SU-DHL-6 (cell line): ENCODE measurements around the gene PITPNM3.

Source experiments
- EZH2phosphoT487 ChIP-seq: fragments of 200-600 bp; sonication (generic), shearing (Covaris generic); conservative IDR thresholded peaks from 2 replicates; pipeline ENCODE4 v1.6.1; 2018; ENCODE audit warnings: mild to moderate bottlenecking, antibody characterized with exemption, low read length, moderate library complexity, mixed read lengths
- TF ChIP-seq, protein P1 (sequence below): fragments of 200-600 bp; sonication (generic); IDR thresholded peaks from one replicate; pipeline ENCODE4 v1.5.1; 2017; ENCODE audit warnings: antibody characterized with exemption, mild to moderate bottlenecking, low read length, moderate library complexity; ENCODE audit not compliant: insufficient read depth, poor library complexity, severe bottlenecking

DNA sequence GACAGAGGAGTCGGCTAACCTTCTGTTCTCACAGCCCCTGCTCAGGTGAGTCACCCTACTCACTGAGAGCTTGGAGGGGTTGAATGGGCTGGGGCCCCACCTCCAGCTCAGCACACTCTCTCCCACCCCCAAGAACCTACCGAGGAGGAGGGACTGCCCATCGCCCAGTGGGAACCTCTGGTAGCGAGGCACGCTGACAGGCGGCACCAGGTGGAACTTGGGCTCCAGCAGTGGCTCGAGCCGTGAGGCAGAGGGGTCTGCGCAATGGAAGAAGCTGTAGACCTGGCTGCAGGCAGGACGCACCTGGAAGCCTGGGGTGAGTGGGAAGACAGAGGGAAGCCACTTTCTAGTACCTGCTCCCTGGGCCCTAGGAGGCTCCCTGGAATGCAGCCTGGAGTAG lies 83.8 kb downstream of the PITPNM3 start:
- TF ChIP-seq, protein P1, sequence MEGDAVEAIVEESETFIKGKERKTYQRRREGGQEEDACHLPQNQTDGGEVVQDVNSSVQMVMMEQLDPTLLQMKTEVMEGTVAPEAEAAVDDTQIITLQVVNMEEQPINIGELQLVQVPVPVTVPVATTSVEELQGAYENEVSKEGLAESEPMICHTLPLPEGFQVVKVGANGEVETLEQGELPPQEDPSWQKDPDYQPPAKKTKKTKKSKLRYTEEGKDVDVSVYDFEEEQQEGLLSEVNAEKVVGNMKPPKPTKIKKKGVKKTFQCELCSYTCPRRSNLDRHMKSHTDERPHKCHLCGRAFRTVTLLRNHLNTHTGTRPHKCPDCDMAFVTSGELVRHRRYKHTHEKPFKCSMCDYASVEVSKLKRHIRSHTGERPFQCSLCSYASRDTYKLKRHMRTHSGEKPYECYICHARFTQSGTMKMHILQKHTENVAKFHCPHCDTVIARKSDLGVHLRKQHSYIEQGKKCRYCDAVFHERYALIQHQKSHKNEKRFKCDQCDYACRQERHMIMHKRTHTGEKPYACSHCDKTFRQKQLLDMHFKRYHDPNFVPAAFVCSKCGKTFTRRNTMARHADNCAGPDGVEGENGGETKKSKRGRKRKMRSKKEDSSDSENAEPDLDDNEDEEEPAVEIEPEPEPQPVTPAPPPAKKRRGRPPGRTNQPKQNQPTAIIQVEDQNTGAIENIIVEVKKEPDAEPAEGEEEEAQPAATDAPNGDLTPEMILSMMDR = no peak
- no peak for TF ChIP-seq EZH2phosphoT487
